GM15510 (cell line): ENCODE measurements around the gene CCL5.

Experiments
- POLR2A ChIP-seq: IDR thresholded peaks from 3 replicates; pipeline ENCODE4 v1.6.1; 2011; ENCODE audit warnings: borderline replicate concordance; ENCODE audit not compliant: insufficient read length; ENCODE audit errors: extremely low read depth

The CCL5 gene

GRCh38 chr17:35849469-35850348 lies 30.5 kb downstream of the CCL5 start:
- no peak for TF ChIP-seq POLR2A

- TF ChIP-seq POLR2A, result no peak
Measured at GRCh38 chr17:35847633-35848373, 32.4 kb downstream of the CCL5 start.

GRCh38 chr17:35847006-35847405 lies 33.2 kb downstream of the CCL5 start:
- no peak for TF ChIP-seq POLR2A

- TF ChIP-seq POLR2A, result no peak
Measured at GRCh38 chr17:35846055-35846809, 33.9 kb downstream of the CCL5 start.

- no peak for TF ChIP-seq POLR2A
Measured at GRCh38 chr17:35844547-35844946, 35.6 kb downstream of the CCL5 start.

GRCh38 chr17:35843698-35844097 lies 36.5 kb downstream of the CCL5 start:
- TF ChIP-seq POLR2A, result no peak

GRCh38 chr17:35842239-35842638 lies 37.9 kb downstream of the CCL5 start:
- no peak for TF ChIP-seq POLR2A

- TF ChIP-seq POLR2A, result no peak
Measured at GRCh38 chr17:35841505-35841904, 38.7 kb downstream of the CCL5 start.

- TF ChIP-seq POLR2A, result no peak
Measured at GRCh38 chr17:35841101-35841500, 39.1 kb downstream of the CCL5 start.

GRCh38 chr17:35825206-35825605 lies 55.0 kb downstream of the CCL5 start:
- no peak for TF ChIP-seq POLR2A
